ENCODE data around the gene SLC4A1. TPM values are rescaled to one million over a fixed set of nuclear protein-coding genes. Genes with fewer than 3 reads are reported as not detected.
A peak's percentile ranks its signal among the peaks of the same experiment; 100 is the strongest.

SLC4A1 gene
- total RNA-seq, 1 donor from 2014 or later = 0.13 TPM

DNA sequence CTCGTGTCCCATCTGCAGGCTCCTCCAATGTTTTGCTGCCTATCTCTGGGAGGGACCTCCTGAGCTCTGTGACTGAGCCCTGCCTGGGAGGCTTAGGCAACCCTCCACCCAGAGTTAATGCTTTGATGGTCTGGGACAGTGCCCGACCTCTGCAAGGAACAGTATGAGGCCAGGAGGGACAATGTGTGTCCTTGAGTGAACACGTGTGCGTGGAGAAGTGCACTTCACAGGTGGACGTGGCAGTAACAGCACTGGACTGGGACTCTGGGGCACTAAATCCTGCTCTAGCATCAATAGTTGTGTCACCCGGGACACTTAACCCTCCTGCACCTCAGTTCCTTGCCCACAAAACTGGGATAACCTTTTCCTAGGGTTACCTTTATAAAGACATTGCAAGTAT, 53.0 kb downstream of the SLC4A1 start:
- POLR2A ChIA-PET = interaction anchor here (0.9 to 10.5 kb wide), 3 partner anchors 11 to 133 kb away, joined by 3 to 241 read pairs (median 237); partner anchors contain the start of genes GRN and SLC25A39
- H3K36me3 Mint-ChIP-seq (ENCODE audit: low read depth) = peaks cover 59% of the 10 kb centered on the region
- ATAC-seq (ENCODE audit: low read depth) = no peak
- no peaks in the 10 kb centered on the region for H3K9me3 Mint-ChIP-seq
- no peak for DNase-seq
- H3K4me3 Mint-ChIP-seq = peak overlapping the region; percentile 28
- TF ChIP-seq, protein P1, sequence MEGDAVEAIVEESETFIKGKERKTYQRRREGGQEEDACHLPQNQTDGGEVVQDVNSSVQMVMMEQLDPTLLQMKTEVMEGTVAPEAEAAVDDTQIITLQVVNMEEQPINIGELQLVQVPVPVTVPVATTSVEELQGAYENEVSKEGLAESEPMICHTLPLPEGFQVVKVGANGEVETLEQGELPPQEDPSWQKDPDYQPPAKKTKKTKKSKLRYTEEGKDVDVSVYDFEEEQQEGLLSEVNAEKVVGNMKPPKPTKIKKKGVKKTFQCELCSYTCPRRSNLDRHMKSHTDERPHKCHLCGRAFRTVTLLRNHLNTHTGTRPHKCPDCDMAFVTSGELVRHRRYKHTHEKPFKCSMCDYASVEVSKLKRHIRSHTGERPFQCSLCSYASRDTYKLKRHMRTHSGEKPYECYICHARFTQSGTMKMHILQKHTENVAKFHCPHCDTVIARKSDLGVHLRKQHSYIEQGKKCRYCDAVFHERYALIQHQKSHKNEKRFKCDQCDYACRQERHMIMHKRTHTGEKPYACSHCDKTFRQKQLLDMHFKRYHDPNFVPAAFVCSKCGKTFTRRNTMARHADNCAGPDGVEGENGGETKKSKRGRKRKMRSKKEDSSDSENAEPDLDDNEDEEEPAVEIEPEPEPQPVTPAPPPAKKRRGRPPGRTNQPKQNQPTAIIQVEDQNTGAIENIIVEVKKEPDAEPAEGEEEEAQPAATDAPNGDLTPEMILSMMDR (IDR thresholded peaks at IDR 0.05) = no peak
- no peaks in the 10 kb centered on the region for H3K27me3 Mint-ChIP-seq
- CTCF ChIA-PET = interaction anchor here (1.0 to 6.7 kb wide), 2 partner anchors 117 to 131 kb away, joined by 3 to 35 read pairs; no protein-coding TSS in a partner anchor
- H3K27ac Mint-ChIP-seq = peak overlapping the region; percentile 94
- intact Hi-C loops (cut with micrococcal nuclease) = no loop called here
- H3K4me1 Mint-ChIP-seq = peaks cover 67% of the 10 kb centered on the region

GRCh38 chr17:44214230-44214494, 53.8 kb downstream of the SLC4A1 start:
- H3K27ac Mint-ChIP-seq = peak overlapping the region; percentile 94
- TF ChIP-seq, protein P1 (IDR thresholded peaks at IDR 0.05) = no peak
- ATAC-seq (ENCODE audit: low read depth) (no peak), DNase-seq (no peak)
- ChIA-PET POLR2A (interaction anchor here (0.6 to 10.5 kb wide), 4 partner anchors 13 to 482 kb away, joined by 4 to 241 read pairs (median 121); partner anchors contain the start of genes GRN and SLC25A39), CTCF (interaction anchor here (1.0 to 5.3 kb wide), 2 partner anchors 132 to 139 kb away, joined by 3 to 108 read pairs; no protein-coding TSS in a partner anchor)
- no peaks in the 10 kb centered on the region for H3K9me3 Mint-ChIP-seq
- H3K27me3 Mint-ChIP-seq = no peaks in the 10 kb centered on the region
- no peak overlapping the region for H3K4me3 Mint-ChIP-seq
- intact Hi-C loops (cut with micrococcal nuclease) = no loop called here
- H3K36me3 Mint-ChIP-seq (ENCODE audit: low read depth) = peaks cover 65% of the 10 kb centered on the region
- H3K4me1 Mint-ChIP-seq = peaks cover 72% of the 10 kb centered on the region

- H3K27ac Mint-ChIP-seq = peak overlapping the region; percentile 94
- TF ChIP-seq, protein P1 (IDR thresholded peaks at IDR 0.05) = no peak
- no peaks in the 10 kb centered on the region for H3K27me3 Mint-ChIP-seq
- H3K4me1 Mint-ChIP-seq = peaks cover 75% of the 10 kb centered on the region
- no peak overlapping the region for H3K4me3 Mint-ChIP-seq
- DNase-seq (no peak), ATAC-seq (ENCODE audit: low read depth) (no peak)
- no peaks in the 10 kb centered on the region for H3K9me3 Mint-ChIP-seq
- CTCF ChIA-PET = interaction anchor here (1.0 to 5.3 kb wide), 2 partner anchors 132 to 140 kb away, joined by 4 to 108 read pairs; partner anchors contain the start of gene GRN
- intact Hi-C loops (cut with micrococcal nuclease) = no loop called here
- peaks cover 69% of the 10 kb centered on the region for H3K36me3 Mint-ChIP-seq (ENCODE audit: low read depth)
- POLR2A ChIA-PET = interaction anchor here (0.6 to 10.5 kb wide), 7 partner anchors 8 to 482 kb away, joined by 3 to 241 read pairs (median 4); partner anchors contain the start of genes GRN and SLC25A39
Measured at GRCh38 chr17:44213403-44214229, 54.3 kb downstream of the SLC4A1 start.

DNA sequence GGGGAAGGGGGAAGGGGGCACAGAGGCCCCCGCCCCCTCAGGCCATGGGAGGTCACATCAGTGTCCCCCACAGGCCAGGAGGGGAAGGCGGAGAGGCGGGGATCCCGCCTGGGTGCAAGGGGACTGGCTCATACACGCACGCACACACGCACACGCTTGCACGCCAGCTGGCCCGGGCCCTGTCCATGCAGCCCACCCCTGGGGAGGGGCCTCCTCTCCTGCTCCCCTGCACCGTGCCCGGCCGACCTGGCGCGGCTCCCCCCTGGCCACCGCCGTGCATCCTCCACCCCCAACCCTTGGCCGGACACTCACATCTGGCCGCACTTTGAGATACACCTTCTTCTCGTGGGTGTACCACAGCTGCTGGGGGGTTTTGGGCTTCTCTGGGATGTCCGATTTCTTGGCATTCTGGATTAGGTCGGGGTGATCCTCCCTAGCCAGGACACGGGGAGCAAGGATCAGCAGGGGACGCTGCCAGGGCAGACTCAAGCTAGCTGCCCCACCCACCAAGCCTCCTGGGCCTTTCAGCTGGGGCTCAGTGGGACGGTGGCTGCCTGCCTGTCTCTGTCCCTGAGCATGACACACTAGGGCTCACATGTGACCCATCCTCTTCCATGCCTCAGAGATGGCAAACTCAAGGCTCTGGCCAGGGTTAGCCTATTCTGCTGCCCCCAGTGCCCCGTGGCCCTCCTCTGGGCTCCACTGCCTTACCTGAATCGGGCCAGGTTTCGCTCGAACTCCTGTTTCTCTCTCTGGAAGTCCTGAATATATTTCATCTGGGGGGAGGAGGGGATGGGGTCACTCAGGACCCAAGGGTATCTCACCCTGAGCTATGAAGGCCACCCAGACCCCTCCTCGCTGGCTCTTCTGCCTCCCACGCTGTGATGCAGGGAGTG, 55.2 kb downstream of the SLC4A1 start:
- TF ChIP-seq, protein P1 (IDR thresholded peaks at IDR 0.05) = no peak
- H3K4me3 Mint-ChIP-seq = no peak overlapping the region
- H3K27ac Mint-ChIP-seq = peak overlapping the region; percentile 35
- H3K9me3 Mint-ChIP-seq = no peaks in the 10 kb centered on the region
- CTCF ChIA-PET = interaction anchor here (1.0 to 5.3 kb wide), 3 partner anchors 118 to 140 kb away, joined by 3 to 108 read pairs (median 4); partner anchors contain the start of gene GRN
- POLR2A ChIA-PET = interaction anchor here (0.9 to 10.5 kb wide), 10 partner anchors 8 to 142 kb away, joined by 3 to 241 read pairs (median 6); partner anchors contain the start of genes GRN, SLC25A39 and UBTF
- no peak for ATAC-seq (ENCODE audit: low read depth)
- no peak for DNase-seq
- peaks cover 76% of the 10 kb centered on the region for H3K36me3 Mint-ChIP-seq (ENCODE audit: low read depth)
- peaks cover 74% of the 10 kb centered on the region for H3K4me1 Mint-ChIP-seq
- intact Hi-C loops (cut with micrococcal nuclease) = no loop called here
- no peaks in the 10 kb centered on the region for H3K27me3 Mint-ChIP-seq

Measured in activated B cell treated with CpG ODN at 0.5 μM for 24 hours (primary cell).